Measurements from ENCODE around the gene TCF7.

The TCF7 gene

DNA sequence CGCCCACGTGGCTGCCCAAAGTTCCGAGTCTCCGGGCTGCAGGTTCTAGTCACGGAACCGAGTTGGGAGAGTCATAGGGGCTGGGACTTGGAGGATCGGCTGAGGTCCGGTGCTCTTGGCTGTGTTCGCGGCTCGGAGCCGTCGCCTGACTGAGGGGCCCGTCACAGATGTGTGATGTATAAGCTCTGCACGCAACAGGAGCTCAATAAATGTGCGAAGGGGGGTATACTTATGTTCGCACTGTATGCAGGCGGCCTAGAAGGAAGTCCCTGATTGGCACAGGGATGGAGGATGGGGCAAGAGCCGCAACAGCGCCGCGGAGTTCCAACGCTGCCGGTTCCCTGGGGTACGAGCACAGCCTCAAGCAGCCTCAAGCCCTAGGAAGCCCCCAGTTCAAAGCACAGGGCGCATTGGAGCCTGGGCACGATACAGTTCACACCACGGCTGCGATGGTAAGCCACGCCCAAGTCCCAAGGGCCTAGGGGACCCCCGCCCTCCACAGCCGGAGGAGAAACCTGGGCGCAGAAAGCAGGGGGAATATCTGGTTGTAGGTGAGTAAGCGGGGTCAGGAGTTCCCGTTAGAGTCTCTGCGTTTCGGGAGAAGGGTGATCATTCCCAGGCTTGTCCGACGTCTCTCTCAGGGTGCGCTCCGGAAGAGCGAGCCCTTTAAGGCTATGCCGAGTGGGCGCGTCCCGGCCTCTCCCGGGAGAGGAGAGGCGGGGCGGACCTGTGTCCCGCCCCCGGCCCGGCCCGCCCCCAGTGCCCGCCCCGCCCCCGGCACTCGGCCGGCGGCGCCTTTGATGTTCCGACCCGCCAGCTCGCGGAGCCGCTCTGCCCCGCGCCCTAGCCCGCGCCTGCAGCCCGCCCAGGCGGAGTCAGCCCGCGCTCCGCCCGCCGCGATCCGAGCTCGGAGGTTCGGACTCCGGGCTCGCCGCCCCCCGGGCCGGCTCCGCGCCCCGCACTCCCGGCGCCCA lies at the start of gene TCF7:
Gene TCF7, plus strand, starts transcription at position 780 of the 974 bp plus-strand sequence. CDS start 226 bp downstream, outside the sequence.
- peak; percentile 72 for DNase-seq

DNA sequence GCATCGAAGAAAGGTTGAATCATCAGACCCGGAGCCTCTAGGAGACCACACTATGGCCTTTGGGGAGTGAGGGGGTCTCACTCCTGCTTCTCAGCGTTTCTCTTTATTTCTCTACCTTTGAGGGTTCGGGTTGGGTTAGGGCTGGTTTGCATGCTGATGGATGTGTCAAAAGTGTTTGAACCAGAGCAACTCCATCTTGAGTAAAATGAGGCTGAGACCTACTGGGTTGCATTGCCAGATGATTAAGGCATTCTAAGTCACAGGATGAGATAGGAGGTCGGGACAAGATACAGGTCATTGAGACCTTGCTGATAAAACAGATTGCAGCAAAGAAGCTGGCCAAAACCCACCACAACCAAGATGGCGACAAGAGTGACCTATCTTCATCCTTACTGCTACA lies 44.9 kb upstream of the TCF7 start:
- no peak for DNase-seq

DNA sequence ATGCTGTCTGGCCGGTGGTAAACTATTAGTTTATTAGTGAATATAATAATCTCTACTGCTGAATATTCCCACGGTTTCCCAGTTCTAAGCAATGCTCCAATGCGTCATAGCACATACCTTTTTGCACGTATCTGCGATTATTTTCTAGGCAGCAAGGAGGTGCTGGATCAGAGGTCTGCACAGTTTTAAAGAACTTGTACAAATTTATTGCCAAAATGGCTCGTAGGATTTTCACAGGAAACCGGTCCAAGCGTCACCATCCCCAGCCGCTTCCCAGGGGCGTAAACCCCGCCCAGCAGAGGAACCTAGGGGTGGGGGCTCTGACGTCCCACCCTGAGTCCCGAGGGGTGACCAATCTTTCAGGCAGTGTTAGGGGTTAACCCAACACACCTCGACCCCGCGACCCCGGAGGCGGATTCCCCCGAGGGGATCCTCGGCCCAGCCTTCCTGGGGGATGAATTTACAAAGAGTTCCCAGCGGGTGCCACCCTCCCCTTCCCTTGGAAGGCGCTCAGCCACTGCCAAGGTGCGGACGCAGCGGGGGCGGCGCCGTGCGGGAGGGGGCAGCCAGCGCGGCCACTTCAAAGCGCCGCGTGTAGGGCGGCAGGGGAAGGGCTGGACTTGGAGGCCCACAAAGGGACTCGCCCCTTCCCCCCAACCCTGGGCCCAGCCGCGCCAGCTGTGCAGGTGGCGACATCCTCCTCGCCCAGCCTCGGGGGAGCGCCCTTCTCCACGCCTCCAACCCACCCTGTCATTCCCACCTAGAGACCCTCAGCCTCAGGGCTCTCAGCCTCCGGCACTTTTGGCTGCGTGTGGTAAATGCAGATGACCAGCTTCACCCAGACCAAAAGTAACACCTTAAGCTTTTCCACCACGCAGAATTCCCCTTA lies 43.5 kb upstream of the TCF7 start:
- peak; percentile 59 for DNase-seq

DNA sequence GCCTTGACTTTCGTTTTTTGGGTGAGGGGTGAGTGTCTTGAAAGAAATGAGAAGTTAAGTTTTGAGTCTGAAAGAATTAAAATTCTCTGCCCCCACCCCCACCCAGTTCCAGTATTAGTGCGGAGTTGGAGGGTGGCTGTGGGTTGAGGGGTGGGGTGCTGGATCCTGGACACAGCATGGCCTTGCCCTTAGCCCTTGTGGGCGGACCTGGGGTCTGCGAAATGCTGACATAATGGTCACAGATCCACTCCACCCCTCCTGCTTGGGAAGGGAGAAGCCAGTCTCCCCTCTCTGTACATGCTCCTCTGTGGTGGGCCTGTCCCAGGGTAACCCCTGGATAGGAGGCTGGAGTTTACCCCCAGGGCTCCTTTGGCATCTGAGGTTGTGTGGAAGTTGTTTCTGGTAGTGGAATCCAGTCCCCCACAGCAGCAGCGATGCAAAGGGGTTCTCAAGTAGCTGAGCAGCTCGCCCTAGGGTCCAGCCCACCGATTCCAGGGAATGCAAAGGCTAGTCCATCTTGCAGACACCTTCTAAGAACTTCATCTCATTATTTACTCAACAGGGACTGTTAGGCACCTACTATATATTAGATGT lies 42.8 kb upstream of the TCF7 start:
- no peak for DNase-seq

DNA sequence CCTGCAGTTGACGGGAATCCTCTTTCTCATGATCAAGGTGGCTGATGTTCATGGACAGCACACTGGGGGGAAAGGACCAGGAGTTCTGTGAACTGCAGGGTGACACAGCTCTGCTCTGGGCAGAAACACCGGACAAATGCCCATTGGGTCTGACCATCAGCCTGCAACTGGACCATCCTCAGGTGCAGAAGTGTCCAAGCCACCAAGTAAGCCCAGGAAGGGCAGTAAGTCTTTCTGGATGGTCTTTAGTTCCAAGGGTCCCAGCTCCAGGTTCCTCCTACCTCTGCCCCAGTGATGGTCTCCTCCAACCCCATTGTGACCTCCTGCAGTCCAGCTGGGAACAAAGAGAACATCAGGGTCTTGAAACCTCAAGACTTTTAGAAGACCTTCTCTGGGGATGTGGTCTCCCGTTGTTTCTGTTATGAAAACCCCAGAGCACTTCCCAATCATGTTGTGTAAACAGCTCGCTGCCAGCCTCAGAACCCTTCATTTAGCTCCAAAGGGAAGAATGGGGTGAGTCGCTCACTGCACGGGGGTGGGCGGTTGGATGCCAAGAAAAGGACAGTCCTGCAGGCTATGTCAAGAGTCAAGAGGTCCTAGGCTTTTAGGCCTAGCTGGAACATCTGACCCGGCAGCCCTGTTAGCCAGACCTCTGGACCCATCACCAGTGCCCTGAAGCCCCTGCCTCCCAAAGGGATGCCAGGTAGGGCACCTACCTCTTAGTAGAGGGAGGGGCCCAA lies 41.8 kb upstream of the TCF7 start:
- DNase-seq = no peak

DNA sequence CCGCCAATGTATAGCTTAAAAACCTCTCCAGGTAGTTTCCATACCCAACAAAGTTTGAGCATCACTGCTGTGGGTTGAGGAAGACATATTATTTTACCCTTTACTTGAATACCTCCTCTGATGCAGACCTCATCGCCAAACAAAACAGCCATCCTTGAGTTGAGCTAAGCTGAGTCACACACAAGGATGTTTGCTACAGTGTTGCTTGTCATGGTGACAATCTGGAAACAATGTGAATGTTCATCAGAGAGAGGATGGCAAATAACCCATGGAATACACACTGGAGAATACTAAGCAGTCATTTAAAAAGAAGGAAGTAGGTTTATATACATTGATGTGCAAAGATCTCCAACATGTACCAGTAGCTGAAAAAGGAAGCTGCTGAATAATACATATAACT lies 41.1 kb upstream of the TCF7 start:
- DNase-seq = no peak

DNA sequence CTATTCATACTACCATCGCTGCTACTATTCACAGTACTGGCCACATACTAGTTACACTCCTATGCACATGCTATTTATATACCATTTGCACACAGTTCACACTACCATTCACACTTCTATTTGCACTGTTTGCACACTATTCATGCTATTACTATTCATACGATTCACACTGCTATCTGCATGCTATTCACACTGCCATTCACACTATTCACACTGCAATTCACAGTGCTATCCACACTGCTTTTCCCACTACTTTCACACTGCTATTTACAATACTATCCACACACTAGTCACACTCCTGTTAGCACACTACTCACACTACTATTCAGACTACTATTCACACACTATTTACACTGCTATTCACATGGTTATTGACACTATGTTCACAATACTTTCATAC lies 39.4 kb upstream of the TCF7 start:
- no peak for DNase-seq

DNA sequence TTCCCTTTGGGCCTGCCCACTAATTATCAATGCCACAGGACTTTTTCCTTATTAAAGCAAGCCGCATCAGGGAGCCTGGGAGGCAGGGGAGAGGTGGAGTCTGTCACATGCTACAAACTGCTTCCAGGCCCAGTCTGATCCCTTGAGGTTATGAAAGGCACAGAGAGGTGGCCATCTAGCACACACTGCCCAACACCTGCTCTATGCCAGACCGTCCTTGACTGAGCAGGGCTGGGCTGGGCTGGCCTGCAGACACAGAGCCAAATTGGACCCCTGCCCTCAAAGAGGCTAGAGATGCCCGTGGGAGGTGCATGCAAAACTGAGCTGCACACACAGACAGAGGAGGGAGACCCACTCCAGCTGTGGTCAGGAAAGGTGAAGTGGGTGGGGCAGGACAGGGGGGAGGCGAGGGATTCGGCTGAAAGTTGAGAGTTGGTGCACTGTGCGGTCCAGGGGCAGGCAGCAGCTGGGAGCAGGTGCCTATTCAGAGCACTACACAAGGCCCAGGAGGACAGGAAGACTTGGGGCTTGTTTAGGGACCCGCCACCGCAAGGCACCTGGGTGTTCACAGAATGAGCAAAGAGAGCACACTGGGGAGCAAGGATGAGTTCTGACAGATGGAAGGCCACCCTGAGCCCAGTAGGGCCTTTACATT lies 36.4 kb upstream of the TCF7 start:
- DNase-seq = peak; percentile 31

DNA sequence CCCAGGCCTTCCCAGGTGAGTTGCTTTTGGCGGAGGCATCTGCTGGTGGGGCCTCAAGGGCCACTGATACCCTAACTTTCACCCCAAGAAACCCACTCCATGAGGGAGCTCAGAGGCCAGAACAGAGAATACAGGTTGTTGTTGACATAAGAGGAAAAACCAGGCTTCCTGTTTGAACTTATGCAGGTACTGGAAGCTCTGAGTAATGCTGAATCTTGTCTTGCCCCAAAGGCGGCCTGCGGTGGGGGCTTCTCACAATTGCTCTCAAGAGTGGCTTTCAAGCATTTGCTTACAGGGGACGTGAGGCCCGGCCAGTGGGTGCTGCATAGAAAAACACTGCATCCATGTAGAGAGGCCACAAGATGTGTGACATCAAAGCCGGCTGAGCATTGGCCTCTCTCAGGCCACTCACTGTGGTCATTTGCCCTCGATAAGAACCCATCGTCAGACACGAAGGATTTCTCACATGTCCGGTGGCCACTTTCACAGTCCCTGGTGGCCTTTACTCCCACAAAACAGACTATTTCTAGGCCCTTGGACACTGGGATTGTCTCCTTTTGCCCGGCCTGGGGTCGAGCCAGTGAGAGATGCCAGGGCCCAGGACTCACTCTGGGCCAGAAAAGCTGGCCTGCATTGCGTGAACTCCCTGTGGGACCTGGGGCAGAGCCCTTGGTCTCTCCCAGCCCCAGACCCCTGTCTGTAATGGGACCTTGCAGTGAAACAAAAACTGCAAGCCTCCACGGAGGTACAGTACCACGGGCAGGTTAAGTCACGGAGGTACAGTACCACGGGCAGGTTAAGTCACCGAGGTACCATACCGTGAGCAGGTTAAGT lies 34.5 kb upstream of the TCF7 start:
- peak; percentile 83 for DNase-seq

DNA sequence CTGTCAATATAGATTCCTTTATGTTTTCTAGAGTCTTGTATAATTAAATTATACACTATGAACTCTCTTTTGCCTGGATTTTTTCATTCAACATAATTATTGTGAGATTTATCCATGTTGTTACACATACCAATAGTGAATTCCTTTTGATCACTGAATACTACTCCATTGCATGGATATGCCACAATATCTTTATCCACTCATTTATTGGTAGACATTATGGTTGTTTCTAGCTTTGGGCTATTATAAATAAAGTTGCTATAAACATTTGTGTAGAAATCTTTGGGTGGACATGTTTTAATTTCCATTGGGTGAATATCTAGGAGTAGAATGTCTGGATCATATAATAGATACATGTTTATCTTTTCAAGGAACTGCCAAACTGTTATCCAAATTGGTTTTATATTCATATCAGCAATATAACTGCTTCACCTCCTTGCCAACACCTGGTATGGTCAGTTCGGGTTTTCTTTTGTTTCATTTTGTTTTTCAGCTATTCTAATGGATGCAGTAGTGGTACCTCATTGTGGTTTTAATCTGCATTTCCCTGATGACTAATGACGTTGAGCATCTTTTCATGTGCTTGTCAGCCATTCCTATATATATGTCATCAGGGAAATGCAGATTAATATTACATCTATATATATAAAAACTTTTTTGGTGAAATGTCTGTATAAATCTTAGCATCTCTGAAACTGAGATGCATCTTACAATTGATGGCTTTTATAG lies 32.1 kb upstream of the TCF7 start:
- no peak for DNase-seq

DNA sequence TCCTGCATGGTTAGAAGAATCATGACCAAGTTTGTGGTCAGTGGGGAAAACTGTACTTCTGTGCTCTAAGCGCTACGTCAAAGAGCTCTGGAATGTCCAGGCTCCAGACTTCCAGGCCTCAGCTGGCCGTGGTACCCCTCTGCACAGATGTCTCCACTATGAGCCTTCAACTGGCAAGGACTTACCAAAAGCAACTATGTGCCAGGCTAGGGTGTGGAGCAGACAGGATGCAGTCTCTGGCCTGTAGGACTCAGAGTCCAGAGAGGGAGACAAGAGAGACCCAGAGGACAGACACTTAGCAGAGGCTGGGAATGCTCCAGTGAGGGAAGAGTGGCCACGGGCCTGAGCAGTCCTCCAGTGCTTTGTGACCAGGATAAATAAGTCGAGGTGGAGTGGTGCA lies 31.0 kb upstream of the TCF7 start:
- DNase-seq = no peak

DNA sequence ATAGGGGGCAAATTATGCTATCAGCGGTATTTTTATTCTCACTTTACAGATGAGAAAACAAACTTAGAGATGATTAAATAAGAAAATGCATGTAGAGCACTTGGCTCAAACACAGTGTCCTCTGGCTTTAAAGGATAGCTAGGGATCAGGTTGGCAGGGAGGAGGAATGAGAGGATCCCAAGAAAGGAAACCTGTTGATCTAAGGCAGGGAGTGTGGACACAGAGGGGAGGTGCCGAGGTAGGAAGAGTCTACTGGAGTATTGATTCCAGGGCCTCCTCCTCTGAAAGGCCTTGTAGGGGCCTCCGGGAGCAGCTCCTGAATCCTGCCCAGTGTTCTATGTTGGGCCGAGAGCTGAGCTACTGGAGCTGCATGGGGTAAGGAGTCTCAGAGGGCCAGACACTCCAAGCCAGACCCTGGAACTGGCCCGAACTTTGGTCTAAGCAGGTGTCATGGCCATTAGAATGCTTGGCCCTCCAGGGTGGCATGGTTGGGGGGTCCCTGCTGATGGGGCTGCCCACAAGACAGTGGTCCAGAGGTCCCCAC lies 30.4 kb upstream of the TCF7 start:
- DNase-seq = no peak

DNA sequence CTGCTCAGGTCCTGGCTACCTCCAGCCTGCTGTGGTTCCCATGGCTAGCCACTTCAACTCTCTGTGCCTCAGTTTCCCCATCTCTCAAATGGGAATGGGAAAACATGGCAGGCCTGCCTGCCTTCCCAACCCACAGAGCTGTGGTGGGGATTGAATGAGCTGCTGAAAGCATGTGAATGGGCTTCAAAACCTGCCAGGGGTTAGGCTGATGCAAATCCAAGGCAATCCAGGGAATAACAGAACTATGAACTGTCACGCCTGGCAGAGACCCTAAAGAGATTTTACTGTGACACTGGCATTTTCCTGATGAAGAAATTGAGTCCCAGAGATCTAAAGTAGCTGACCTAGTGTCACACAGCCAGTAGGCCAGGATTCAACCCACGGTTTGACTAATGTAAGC lies 29.9 kb upstream of the TCF7 start:
- no peak for DNase-seq

DNA sequence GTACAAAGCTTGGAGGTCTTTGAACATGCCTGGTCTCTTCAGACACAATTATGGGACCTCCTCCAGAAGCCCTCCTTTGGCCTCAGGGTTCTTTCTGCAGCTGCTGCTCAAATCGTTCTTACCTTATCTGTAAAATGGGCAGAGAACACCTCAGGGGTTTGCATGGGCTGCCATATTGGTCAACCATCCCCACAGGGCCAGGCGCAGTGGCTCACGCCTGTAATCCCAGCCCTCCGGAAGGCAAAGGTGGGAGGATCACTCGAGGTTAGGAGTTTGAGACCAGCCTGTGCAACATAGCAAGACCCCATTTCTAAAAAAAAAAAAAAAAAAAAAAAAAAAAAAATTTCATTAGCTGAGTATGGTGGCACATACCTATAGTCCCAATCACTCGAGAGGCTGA lies 29.1 kb upstream of the TCF7 start:
- no peak for DNase-seq

DNA sequence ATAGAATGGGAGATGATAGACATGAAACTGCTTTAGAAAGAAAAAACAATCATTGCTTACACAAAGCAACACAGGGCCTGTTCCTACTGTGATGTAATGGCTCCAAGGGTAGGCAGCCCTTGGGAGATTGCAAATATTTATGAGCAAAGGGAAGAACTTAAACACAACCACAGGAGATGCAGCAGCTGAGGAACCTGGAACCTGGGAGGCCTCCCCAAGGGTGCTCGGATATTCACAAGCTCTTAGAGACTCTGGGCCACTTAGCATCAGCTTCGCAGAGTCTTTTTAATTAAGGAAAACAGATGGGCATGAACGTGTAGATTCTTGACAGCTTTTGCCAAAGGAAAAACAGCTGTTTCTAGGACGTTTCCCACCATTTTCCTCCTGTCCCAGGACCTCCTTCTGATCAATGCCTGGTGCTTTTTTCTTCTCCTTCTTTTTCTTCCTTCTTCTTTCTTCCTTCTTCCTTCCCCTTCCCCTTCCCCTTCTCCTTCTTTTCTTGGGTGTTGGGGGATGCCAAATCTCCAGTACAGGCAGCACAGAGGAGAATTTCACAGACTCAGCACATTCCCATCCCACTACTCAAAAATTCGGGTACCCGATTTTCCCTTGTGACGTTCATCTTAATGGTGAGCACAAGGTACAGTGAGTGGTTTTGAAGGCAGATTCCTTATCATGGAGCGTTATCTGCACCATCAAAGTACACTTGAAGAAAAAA lies 28.1 kb upstream of the TCF7 start:
- no peak for DNase-seq

DNA sequence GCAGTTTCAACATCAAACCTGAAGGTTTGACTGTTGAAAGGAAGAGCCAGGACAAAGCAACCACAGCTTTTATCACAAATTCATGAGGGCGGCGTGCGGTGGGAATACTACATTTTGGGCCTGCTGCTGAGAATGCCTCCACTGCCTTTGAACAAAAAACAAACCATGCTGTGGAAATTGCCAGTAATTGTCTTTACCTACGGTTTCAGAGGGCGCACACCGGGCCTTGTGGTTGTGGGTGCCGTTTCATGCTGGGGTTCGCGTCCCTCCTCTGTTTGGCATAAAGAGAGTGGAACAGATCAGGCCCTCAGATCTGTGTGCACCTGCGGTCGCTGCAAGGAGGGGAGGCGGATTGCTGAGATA lies 27.6 kb upstream of the TCF7 start:
- DNase-seq = peak; percentile 87

DNA sequence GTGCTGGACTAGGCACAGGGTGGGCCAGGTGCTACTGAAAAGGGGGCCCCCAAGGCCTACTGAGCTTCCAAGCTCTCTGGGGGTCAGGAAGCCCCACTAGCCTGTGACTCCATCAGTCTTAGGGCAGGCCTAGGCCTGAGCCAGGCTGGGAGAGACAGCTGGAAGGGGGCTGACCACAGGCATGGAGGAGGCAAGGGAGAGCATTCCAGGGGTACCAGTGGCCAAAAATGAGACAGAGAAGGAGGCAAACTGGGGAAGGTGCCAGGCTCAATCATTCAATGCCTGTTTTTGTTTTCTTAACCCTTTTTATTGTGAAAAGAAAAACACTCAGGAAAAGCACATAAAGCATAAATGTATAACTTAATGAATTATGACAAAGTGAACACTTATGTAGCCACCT lies 26.2 kb upstream of the TCF7 start:
- DNase-seq = no peak

DNA sequence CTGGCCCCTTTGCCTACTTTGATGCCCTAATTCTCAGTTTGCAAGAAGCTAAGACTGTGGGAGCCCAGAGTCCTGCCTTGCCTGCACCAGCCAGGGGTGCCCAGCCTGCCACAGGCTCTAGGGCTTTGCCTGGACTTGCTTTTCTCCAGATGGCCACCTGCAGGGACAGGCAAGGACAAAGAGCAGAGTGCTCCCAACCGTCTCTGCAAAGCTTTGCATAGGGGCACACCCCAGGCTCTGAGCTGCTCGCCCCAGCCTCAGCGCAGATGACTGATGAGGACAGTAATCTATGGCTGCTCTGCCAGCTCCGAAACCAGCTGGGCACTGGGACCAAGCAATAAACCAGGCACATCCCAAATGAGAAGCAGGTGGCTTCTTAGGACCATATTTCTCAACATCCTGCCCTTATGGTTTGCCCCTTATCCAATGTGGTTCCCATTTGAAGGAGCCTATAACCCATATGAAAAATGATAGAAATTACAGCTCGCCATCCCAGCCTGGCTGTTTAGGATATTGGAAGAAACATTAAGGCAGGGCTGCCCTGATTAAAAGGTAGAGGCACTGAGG lies 25.4 kb upstream of the TCF7 start:
- no peak for DNase-seq

DNA sequence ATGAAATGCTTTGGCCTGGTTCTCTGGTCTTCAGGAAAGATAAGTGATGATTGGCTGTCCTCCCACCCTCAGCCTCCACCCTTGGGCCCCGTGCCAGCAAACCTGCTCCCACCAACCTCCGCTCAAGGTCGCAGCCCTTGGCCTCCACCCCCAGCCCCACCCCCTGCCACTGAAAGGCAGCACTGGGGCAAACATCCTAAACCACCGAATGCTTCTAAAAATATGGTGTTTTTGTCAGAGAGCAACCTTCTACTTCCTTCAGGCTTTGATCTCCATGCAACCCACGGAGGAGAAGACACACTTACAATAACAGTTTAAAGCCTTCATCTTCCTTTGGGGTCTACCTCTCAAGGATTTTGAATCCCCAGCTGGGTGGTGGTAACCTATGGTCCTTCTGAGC lies 24.0 kb upstream of the TCF7 start:
- DNase-seq = no peak

Measured in stimulated activated CD4-positive, alpha-beta T cell treated with anti-CD3 and anti-CD28 coated beads, Interleukin-1b, Interleukin-23, amount 100 ng/mL, for 48 hours (primary cell).